Measurements from ENCODE around the gene ZNF497. TPM values are rescaled to one million over a fixed set of nuclear protein-coding genes. Genes with fewer than 3 reads are reported as not detected.

Gene ZNF497
- total and polyA plus RNA-seq, 10 of the 15 experiments (the other 5 are each of a cell fraction or from before 2014, with no cell fraction given): 0.09 to 0.82 (median 0.28) TPM

- no peak for ATAC-seq
- Histone ChIP-seq H3K36me3 (ENCODE audit: control insufficient read depth in 2 of 2, insufficient read depth in 2 of 2, low read length in 1 of 2) (peaks cover 7 to 11% of the 10 kb centered on the region in 2 experiments; a peak in 3 of 4 replicates), H3K27me3 (replicated peaks in 1 of 2; ENCODE audit: control insufficient read depth in 2 of 2, insufficient read depth in 2 of 2, low read length in 1 of 2) (no peaks in the 10 kb centered on the region), H3K79me2 (ENCODE audit: control insufficient read depth, insufficient read depth, low read length) (no peaks in the 10 kb centered on the region), H3K4me2 (ENCODE audit: control insufficient read depth, insufficient read depth) (no peak overlapping the region), H3K9me3 (replicated peaks; ENCODE audit: control insufficient read depth, insufficient read depth, low read length) (no peaks in the 10 kb centered on the region; the same call in 2 of the 3 replicates), H2AFZ (ENCODE audit: control insufficient read depth, low read depth, low read length) (no peak overlapping the region), H4K20me1 (ENCODE audit: control insufficient read depth, insufficient read depth) (no peaks in the 10 kb centered on the region), H3K27ac (ENCODE audit: control insufficient read depth, insufficient read depth) (no peak overlapping the region), H3K4me3 (no peak overlapping the region), H3K4me1 (ENCODE audit: control insufficient read depth, insufficient read depth, low read length) (no peaks in the 10 kb centered on the region), H3K9ac (ENCODE audit: control insufficient read depth, insufficient read depth, low read length) (no peak overlapping the region)
- ChIA-PET SMC1A (ENCODE audit: uncharacterized antibody, unreplicated experiment) (no interaction called here), CTCF (interaction anchor here (0.8 kb wide), 1 partner anchor 26 kb away, joined by 3 read pairs; no protein-coding TSS in a partner anchor), POLR2A (interaction anchor here (0.9 kb wide), 1 partner anchor 8 kb away, joined by 9 read pairs; no protein-coding TSS in a partner anchor), RAD21 (ENCODE audit: unreplicated experiment) (no interaction called here)
- TF ChIP-seq REST (IDR thresholded peaks at IDR 0.05; ENCODE audit: low read depth, low read length): no peak
- no peak for TF ChIP-seq NR2C1 (IDR thresholded peaks at IDR 0.05)
- no peak for TF ChIP-seq HDGF (IDR thresholded peaks at IDR 0.05)
- no peak for TF ChIP-seq BACH1 (IDR thresholded peaks at IDR 0.05; ENCODE audit: borderline replicate concordance)
- TF ChIP-seq GABPA (IDR thresholded peaks at IDR 0.05; ENCODE audit: low read depth): no peak
- no peak for TF ChIP-seq ELK1 (IDR thresholded peaks at IDR 0.05; ENCODE audit: low read depth, low read length)
- TF ChIP-seq POU2F2 (IDR thresholded peaks at IDR 0.05; ENCODE audit: borderline replicate concordance, low read depth, low read length): no peak
- no peak for TF ChIP-seq SMAD1 (IDR thresholded peaks at IDR 0.05; ENCODE audit: low read depth, partially characterized antibody)
- TF ChIP-seq POLR2AphosphoS2 (IDR thresholded peaks at IDR 0.05; ENCODE audit: low read depth, low read length): no peak
- TF ChIP-seq SREBF2 (IDR thresholded peaks at IDR 0.05; ENCODE audit: low read length): no peak
- TF ChIP-seq IRF3 (IDR thresholded peaks at IDR 0.05): no peak
- WGBS (ENCODE audit: insufficient coverage, insufficient replicate concordance, low lambda C conversion rate, missing lambda C conversion rate): 46% methylated on average over 3 of the region's 3 CpGs
- intact Hi-C loops (cut with micrococcal nuclease; ENCODE audit: unreplicated experiment): no loop called here
- in situ Hi-C loops (cut with MboI): no loop called here
- FAIRE-seq: no peak
- DNase-seq (ENCODE audit: low read depth, low spot score): no peak
- BruUV-seq (replicated peaks): no TSS peak
Observed at GRCh38 chr19:58335630-58336029, 26.9 kb downstream of the ZNF497 start.

All from GM12878 (cell line).